HS-5 (cell line): ENCODE results near the gene PRKN.
A peak's percentile ranks its signal among the peaks of the same experiment; 100 is the strongest.

Experiments
- DNase-seq: peaks from one replicate; pipeline ENCODE4 v3.0.0-alpha.2; 2012; ENCODE audit warnings: low read depth

Gene PRKN

DNA sequence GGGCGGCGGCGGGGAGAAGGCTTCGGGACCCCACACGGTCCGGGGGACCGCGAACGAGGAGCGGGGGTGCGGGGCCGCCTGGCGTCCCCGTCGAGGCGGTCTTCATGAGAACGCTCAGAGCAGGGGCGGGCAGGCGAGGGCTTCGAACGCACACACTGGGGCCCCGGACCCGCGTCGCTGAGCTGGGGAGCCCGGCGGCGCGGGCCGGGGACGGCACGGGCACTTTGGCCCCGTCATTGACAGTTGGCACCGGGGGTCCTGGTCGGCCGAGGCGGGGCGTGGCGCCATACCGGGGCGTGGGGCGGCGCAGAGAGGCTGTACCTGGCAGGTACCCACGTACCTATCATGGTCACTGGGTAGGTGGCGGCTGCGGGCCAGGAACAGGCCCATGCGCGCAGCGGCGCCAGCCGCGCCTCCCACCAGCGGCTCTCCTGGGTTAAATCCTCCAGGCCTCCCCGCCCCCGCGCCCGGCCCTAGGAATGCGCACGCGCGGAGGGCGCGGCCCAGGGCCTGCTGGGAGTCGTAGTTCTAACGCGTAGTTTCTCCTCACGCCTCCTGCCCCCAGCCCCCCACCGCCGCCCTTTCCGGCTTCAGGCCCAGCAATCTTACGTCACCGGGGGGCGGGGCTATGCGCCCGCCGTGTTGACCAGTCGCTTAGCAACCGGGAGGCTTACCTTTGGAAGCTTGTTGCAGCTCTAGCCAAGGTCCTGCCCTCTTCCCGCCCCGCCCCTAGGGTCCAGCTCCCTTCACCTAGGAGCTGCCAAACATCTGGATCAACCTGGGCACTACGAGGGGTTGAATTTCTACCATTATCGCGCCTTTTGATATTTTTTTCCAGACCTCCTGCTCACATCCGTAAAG is at the start of gene PRKN, which contains the start of gene PACRG:
Gene PRKN (minus strand): TSS at position 445 of the 861 bp plus-strand sequence.
Gene PACRG (plus strand): TSS at position 653 of the 861 bp plus-strand sequence.
- peak; percentile 89 for DNase-seq

DNA sequence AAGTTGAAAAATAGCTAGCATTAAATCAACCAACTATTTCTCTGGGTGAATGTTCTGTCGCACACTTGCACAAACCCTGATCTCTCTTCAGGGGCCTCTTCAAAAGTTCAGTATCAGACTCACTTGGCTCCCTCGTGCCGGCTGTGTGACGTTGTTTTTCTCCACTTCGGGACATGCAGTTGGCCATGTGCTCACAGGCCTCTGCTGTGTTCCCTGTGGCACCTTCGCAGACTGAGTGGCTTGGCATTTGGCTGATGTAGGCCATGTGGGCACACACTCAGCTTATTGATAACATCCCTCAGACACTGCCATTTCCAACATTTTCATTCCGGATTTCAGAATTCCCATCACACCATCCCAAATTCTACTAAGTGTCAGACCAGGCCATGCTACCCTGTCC is 49.5 kb upstream of the PRKN start:
- no peak for DNase-seq

DNA sequence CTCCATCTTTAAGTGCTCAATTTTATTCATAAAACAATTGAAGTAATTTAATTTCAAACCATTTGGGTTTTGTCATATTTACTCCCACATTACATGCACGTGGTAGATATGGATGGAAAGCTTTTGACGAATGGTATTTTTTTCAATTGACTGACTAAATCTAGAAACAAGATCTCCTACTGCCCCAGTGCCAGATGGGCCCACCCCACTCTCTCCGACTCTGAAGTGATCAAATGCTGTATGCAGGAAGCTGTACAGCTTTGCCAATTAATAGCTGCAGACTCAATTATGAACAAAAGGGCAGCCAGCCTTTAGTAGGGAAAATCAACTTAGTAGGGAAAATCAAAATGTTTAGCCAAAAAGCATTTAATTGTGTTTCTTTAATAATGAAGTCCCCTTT is 46.4 kb upstream of the PRKN start:
- no peak for DNase-seq

DNA sequence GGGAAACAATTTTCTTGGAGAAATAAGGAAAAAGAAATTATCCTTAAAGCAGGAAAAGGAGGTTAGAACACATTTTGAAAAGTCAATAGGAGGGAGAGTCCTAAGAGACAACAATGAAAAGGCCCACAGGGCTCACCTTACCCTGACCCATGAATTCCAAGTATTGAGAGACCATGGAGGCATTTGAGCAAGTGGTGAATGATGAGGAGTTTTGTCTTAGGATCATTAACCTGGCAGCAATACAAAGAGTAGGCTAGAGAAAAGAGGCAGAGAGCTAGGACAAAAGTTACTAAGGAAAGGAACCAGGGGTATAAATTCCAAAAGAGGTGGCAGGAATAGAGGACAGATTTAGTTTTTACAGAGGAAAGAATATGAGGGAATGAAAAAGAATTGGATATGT is 44.9 kb upstream of the PRKN start:
- DNase-seq, result no peak

DNA sequence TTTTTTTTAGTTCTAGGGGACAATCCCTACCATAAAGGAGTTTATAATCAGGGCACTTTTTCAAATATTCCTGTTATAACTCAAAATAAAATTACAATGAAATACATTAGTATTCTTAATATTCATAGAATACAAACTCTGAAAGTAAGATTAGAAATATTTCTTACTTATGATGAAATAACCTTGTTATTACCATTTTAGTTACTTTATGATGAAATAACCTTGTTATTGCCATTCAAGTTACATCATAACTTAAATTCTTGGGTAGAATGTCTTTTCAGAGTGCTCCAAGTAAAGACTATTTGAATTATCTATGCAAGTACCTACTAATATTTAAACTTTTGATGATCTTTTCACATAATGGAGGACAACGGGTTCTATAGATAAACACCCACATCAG is 43.4 kb upstream of the PRKN start:
- DNase-seq, result no peak

DNA sequence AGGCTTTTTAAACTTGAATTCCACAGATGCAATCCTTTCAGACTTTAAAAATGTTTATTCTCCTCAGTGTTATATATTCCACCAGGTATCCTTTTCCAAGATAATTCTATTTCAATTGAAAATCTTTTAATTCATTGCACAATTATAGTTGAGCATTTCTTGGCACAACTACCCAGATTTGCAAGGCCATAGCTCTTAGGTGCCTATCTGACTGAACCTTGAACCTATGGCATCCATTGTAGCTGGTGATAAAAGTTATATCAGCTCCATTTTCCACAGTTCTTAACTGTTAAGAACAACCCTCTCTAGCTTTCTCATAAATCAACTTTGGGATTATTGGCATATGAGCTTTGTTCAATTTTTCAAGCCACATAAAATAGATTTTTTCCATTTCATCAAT is 42.6 kb upstream of the PRKN start:
- DNase-seq, result no peak

DNA sequence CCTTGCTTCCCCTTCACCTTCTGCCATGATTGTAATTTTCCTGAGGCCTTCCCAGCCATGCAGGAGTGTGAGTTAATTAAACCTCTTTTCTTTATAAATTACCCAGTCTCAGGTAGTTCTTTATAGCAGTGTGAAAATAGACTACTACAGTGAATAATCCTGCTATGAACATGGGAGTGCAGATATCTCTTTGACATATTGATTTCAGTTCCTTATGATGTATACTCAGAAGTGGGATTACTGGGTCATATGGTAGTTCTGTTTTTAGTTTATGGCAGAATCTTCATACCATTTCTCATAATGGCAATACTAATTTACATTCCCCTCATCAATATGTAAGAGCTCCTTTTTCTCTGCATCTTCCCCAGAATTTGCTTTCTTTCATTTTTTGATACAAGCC is 26.2 kb upstream of the PRKN start:
- DNase-seq, result no peak

DNA sequence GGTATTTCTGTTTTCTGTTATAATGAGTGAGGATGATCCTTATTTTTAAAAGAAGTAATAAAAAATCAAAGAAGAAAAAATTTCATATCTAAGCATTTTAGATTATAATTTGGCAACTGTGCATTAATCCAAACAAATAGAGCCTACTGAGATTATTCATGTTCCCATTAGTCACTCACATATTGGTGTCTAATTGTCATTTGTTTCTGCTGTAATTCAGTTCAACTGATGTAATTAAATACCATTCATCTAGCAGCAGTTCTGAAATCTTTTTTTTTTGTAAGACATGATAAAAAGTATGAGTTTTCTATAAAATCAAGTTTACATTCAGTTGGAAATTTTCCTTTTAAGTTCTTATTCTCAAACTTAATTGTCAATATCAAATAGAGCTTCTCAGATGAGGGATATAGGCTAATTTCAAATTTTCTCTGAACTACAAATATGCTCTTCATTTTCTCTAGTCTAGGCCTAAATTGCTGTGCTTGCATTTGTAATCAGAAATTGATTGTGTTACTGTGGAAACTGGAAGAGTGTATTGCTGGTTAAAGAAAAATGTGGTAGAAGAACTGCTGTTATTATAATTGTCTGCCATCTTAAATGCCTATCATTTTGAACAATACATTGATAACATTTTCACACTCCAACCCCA is 23.8 kb upstream of the PRKN start:
- DNase-seq, result no peak

DNA sequence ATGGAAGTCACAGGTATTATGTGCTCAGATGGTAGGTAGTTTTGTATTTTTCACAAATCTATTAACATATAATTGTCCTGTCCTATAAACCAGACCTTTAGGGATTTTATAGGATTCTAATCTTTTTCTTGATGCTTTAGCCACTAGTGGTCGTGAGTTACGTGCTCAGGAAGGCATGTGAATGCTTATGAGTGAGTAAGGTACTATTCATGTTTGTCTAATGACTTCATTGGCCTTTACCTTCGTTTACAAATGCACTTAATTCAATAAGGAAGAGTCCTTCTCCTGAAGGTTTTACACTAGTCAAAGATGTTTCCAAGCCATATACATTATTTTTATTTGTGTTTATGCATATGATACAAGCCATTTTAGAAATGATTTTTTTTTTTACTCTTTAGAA is 23.2 kb upstream of the PRKN start:
- DNase-seq, result peak; percentile 41

DNA sequence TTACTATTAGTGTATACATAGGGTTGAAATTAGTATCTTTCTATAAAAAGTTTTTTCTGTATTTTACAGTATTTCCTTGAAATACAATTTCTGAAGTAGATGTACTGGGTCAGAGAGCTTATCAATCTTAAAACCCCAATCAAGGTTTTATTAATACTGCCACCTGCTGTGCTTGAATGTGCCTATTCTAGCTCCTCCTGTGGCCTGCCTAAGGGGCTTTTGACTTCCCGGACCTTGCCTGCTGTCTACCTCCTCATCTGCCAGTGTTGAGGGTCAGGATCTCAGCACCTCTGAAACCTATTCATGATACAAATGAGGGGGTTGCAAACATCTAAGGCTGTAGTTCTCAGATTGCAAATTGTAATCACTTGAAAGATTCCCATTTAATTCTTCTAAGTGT is 9.4 kb upstream of the PRKN start:
- no peak for DNase-seq

DNA sequence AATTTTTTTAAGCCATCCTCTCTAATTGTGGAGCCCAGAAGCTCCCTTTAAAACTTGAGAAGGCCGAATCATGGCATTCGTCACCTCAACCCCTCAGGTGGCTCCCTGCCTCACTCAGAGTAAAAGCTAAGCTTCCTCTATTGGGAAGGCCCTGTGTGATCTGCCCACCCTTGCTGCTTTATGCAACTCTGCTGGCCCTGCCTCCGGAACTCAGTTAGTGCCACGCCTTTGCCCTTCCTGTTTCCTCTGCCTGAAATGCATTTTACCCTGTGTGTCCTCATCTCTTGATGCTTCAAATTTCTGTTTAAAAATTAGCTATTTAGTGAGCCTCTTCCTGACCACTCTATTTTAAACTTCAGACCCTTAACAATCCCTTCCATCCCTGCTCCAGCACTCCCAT is 5.9 kb upstream of the PRKN start:
- DNase-seq, result no peak

DNA sequence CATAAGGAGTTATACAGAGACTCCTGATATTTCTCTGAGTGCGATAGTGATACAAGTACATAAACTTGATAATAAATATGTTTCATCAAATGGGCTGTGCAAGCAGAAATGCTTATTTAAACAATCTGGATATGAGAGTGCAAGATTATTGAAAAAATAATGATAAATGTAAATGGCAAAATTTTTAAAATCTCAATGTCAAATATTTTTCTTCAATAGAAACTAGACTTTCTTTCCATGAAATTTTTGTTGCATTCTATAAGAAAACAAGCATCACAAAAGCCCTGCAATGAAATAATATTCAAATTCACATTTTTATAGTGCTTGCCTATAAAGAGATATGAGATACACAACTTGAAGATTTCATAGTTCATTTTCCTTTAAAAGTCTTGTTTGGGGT is 2.9 kb upstream of the PRKN start:
- no peak for DNase-seq

DNA sequence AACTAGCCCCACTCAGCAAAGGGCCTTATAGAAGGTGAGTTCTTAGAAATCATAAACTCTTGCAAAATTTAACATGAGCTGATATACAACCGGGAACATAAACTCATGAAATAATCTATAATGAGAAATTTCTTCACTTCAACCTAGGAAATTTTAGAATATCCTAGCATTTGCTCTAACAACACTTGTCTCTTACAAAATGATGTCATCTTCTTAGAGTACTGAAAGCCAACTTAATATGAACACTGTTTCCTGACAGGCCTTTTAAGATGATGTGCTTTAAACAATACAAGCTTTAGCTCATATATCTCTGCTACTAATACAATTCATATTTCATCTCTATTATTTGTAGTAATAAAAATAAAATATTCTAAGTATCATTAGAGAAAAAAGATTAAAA is 1.1 kb upstream of the PRKN start:
- no peak for DNase-seq

DNA sequence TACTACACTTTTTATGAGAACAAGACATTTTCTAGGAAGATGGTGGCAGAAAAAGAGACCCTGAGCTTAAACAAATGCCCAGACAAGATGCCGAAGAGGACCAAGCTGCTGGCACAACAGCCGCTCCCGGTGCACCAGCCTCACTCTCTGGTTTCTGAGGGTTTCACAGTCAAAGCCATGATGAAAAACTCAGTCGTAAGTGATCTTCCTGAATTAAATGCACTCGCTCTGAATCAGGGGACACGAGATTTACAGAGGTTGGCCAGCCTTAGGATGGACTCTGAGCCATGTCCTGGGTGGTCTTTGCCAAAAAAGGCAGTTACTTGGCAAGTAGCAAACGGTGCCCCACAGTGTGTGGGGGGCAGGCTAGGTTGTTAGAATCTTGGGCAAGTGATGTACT is 631 bp upstream of the PRKN start:
- no peak for DNase-seq

DNA sequence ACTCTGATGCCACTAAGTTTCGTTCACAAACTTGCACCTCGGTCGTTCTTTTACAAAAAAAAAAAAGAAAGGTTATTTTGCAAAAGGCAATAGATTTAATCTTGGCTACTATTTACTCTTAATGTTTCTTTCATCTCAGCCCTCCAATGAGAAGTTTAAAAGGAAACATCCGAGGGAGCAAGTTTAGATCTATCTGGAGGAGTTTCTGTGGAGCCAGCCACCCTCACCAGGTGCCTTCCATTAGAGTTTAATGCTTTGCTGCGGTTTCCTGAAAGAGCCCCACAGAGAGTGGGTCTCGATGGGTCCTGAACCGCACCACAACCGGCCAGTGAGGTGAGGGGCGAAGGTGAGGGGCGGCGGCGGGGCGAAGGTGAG is 632 bp downstream of the PRKN start:
- no peak for DNase-seq

DNA sequence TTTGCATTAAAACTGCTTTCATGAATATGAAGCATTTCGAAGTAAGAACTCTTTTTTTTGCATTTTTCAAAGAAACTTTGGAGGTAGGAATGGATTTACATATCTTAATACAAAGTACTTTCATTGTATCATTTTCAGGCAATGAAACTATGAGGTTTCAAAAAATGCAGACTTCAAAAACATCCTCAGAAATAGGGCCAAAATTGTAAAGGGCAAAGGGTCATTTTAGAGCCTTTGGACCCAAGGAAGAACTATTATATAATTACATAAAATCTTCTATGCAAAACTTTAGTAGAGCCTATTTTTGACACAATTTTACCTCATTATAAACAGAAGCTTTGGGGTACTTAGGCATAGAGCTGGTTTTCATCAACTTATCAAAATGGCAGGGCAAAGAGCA is 4.9 kb downstream of the PRKN start:
- DNase-seq, result no peak

DNA sequence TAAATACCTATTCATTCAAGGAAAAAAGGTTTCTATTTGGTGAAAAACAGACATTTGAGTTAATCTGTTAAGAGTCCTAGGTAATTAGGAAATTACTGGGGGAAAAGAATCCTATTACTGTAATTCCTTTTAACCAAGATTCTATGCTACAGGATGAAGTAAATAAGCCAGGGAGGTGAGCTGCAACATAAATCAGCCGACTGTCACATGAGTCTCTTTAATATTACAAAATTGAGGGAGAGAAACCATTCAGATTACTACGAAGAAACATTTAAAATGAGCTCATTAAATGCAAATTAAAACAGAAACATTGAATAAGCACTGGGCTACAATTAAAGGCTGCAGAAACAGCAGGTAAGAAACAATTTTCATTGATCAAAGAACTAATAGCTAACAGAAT is 5.3 kb downstream of the PRKN start:
- DNase-seq, result no peak

DNA sequence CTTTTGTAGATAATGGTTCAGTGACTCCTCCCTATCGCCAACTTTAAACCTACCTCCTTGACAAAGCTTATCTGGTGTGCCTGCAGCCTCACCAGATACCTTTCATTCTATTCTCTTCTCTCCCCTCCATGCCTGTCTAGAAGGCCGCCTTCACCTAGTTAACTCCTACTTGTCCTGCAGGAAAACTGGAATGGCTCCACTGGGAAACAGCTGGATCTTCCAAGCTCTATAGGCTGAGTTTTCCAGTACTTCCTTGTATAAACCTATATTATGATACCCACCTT is 6.2 kb downstream of the PRKN start:
- DNase-seq, result no peak

DNA sequence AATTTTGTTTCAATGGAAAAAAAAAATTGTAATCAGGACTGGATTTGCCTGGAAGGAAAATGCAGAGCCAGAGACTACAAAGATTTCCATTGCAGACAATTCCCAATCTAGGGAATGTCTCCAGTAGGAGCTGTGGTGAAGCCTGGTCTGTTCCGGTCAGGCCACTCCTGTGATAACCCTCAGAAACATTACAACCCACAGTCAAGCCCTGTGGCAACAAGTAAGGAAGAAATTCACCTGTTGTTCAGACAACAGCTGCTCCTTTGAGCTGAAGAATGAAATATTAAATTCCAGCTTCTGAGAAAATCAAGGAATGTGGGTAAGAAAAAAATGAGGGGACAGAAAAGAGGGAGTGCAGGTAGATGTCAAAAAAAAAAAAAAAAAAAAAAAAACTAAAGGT is 8.0 kb downstream of the PRKN start:
- no peak for DNase-seq

DNA sequence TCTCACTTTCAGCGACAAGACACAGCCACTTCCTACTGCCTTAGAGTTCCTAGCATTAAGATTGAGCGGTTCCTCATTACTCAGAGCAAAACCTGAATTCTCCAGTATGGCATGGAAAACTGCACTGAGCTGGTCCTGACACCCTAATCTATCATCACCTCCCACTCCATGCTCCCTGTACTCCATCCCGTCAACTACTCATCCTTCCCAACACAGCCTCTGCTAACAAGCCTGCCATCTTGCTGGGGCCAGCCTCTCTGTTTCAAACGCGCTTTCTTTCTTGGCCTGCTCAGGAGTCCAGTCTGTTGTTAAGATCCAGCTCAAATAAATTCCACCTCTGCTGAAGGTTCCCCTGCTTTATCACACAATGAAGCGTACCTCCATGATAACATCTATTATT is 12.0 kb downstream of the PRKN start:
- no peak for DNase-seq

DNA sequence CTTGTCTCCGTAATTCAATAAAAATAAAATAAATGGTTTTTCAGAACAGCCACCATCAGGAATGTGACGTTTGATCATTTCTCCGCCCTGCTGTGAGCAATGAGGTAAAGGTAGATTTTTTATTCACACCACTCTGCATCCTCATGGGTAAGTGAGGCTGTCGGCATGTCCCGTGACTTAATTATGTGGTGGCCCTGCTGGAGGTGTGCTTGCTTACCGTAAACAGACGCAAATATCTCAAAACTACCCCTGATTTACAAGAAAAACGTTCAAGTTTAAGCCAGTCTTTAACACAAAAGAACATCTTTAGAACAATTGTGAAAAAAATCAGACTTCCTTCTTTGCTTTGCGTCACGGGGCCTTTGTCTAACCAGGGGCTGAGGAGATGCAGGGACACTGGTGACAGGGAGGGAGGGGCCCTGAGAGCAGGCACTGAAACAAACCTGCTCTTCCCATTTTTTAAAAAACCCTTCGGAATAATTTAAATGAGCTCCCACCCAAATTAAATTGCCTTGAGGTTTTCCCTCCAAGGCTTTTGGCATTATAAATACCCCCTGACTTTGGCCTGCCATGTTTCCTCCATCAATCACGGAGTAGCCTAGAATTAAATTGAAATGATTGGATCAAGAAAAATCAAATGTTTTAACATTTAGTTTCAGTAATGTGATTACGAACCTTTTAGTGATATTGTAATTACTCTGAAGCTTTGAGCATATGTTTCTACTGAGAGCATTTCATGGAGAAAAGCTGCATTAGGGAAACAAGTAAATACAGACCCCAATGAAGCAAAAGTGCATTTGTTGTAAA is 13.4 kb downstream of the PRKN start:
- no peak for DNase-seq

DNA sequence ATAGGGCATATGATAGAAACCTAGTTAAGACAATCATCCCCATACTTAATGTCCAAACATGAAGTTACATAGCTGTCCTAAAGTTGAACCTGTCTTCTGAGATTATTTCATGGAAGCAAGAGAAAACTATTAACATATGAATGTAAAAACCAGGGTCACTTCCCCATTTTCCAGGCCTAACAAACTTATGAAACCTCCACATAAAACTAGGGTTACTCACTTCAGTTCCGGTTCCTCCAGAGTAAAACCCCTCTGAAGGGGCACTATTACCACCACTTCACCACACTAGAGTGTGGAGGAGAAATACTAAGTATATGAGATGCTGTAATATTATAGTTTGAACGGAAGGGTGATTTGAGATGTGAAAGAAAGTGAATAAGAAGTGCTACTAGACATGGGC is 14.9 kb downstream of the PRKN start:
- DNase-seq, result no peak

DNA sequence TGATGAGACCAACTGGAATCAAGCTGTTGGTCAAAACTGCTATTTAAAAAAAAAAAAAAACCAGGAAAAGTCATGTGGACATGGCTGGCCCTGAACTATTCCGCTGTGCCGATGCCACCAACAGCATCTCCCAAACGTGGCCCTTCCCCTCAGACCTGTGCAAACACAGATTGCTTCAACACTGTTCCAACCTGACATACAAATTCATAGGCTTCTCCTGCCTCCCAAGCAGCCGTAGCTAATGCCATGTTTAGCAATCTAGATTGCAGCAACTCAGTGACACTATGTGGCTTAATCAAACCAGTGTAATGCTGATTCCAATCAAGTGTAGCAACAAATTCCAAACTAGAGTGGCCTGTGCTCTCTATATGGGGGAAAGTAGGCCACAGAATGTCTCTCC is 16.2 kb downstream of the PRKN start:
- DNase-seq, result no peak
